CD4-positive, alpha-beta T cell (primary cell): ENCODE data around the gene MPP3. TPM values are rescaled to one million over a fixed set of nuclear protein-coding genes. Genes with fewer than 3 reads are reported as not detected.

Experiments
- ATAC-seq: fragments of 200-7000 bp; cut with Tn5 transposase; one replicate; pipeline ENCODE4 v1.10.0; 2022; ENCODE audit warnings: mild to moderate bottlenecking; ENCODE audit not compliant: poor library complexity
- CTCF ChIA-PET: fragments of 350-600 bp; sonication (Branson Sonifier 250); formaldehyde crosslinking; loops from one replicate; lab custom pipeline; 2021; ENCODE audit warnings: antibody characterized with exemption, inconsistent platforms; lab: Charles Lee
- POLR2A ChIA-PET: fragments of 350-600 bp; sonication (Branson Sonifier 250); formaldehyde crosslinking; loops from one replicate; lab custom pipeline; 2021; ENCODE audit warnings: antibody characterized with exemption, inconsistent platforms; lab: Charles Lee
- DNase-seq, 14 experiments: peaks; one replicate each; pipeline ENCODE4 v3.0.0-alpha.2; 2013 to 2020; ENCODE audit warnings: mixed read lengths in 2 of 14
- H3K27ac ChIP-seq, 2 donors: one replicate each; pipeline versions ENCODE4 v1.5.1 to v1.7.0; 2013; ENCODE audit warnings: low read length in 2 of 2, low read depth in 1 of 2, mild to moderate bottlenecking in 1 of 2
- H3K27me3 ChIP-seq, 2 experiments: 1 replicate in 1 of 2; 2 replicates in 1 of 2; pipeline versions ENCODE4 v1.6.1 to v1.7.0; 2013; ENCODE audit warnings: low read length in 2 of 2, control low read depth in 1 of 2, mild to moderate bottlenecking in 1 of 2, moderate library complexity in 1 of 2; ENCODE audit not compliant: insufficient read depth in 2 of 2, control insufficient read depth in 1 of 2
- H3K36me3 ChIP-seq: one replicate; pipeline ENCODE4 v1.6.1; 2013; ENCODE audit warnings: low read length, control low read depth; ENCODE audit not compliant: insufficient read depth
- H3K4me1 ChIP-seq: one replicate; pipeline ENCODE4 v1.6.1; 2013; ENCODE audit warnings: low read length, control low read depth; ENCODE audit not compliant: insufficient read depth
- H3K4me3 ChIP-seq: one replicate; pipeline ENCODE4 v1.5.1; 2013; ENCODE audit warnings: mild to moderate bottlenecking, low read length, moderate library complexity
- H3K9me3 ChIP-seq, 2 experiments: 1 replicate in 1 of 2; 2 replicates in 1 of 2; pipeline versions ENCODE4 v1.6.1 to v1.7.0; 2013; ENCODE audit warnings: low read length in 2 of 2, mild to moderate bottlenecking in 2 of 2, control low read depth in 1 of 2, moderate library complexity in 1 of 2; ENCODE audit not compliant: control insufficient read depth in 1 of 2, insufficient read depth in 1 of 2
- H3K27ac Mint-ChIP-seq: one replicate; pipeline ENCODE4 v1.8.0; 2020; ENCODE audit warnings: mixed read lengths
- H3K27me3 Mint-ChIP-seq: one replicate; pipeline ENCODE4 v1.8.0; 2021; ENCODE audit warnings: mixed read lengths
- H3K36me3 Mint-ChIP-seq: one replicate; pipeline ENCODE4 v1.8.0; 2021; ENCODE audit warnings: low read depth, mixed read lengths
- H3K4me1 Mint-ChIP-seq: one replicate; pipeline ENCODE4 v1.8.0; 2021; ENCODE audit warnings: low read depth, mixed read lengths
- H3K4me3 Mint-ChIP-seq: one replicate; pipeline ENCODE4 v1.8.0; 2020; ENCODE audit warnings: mild to moderate bottlenecking, mixed read lengths
- H3K9me3 Mint-ChIP-seq: one replicate; pipeline ENCODE4 v1.8.0; 2020; ENCODE audit warnings: mixed read lengths
- CTCF ChIP-seq: fragments of 200-600 bp; IDR thresholded peaks from one replicate; pipeline ENCODE4 v1.8.0; 2022; ENCODE audit warnings: antibody characterized with exemption, mild to moderate bottlenecking
- intact Hi-C, 2 experiments: fragments of 100-400 bp; cut with DNase I in 1 of 2; cut with micrococcal nuclease in 1 of 2; formaldehyde crosslinking; loops; one replicate each; pipeline versions ENCODE4 v1.15.1 to v1.9.0; 2023 to 2025; cut with DNase I, micrococcal nuclease
- total RNA-seq, 174 experiments: library from RNA in 2 of 174; stranded (reverse) in 2 of 174; gene quantifications; one replicate each; pipeline ENCODE4 v1.2.3 and lab custom pipeline; 2021 to 2026

MPP3 gene
- total RNA-seq, 2 experiments from 2014 or later: 0.14 TPM; not detected in 1

GRCh38 chr17:43770957-43771356 is 62.0 kb downstream of the MPP3 start:
- ChIA-PET CTCF (no interaction called here), POLR2A (no interaction called here)
- no peaks in the 10 kb centered on the region for H3K9me3 Mint-ChIP-seq
- H3K36me3 Mint-ChIP-seq: peaks cover 41% of the 10 kb centered on the region
- H3K27ac Mint-ChIP-seq: no peak overlapping the region
- Histone ChIP-seq H3K4me3 (no peak overlapping the region), H3K27me3 (no peaks in the 10 kb centered on the region), H3K36me3 (peaks cover 14% of the 10 kb centered on the region), H3K27ac (no peak overlapping the region), H3K4me1 (no peaks in the 10 kb centered on the region), H3K9me3 (no peaks in the 10 kb centered on the region)
- no peak overlapping the region for H3K4me3 Mint-ChIP-seq
- no peaks in the 10 kb centered on the region for H3K27me3 Mint-ChIP-seq
- intact Hi-C loops: loop anchor here in 1 of 2 experiments (10.0 kb wide), 2 partner anchors 376 to 734 kb away; partner anchors contain the start of genes ARL4D and GPATCH8
- DNase-seq: no peak
- ATAC-seq: no peak
- no peaks in the 10 kb centered on the region for H3K4me1 Mint-ChIP-seq
- no peak for TF ChIP-seq CTCF

- CTCF ChIA-PET: no interaction called here
- ATAC-seq (no peak), DNase-seq (no peak)
- Histone ChIP-seq H3K27ac (no peak overlapping the region), H3K36me3 (peaks cover 14% of the 10 kb centered on the region), H3K9me3 (no peaks in the 10 kb centered on the region), H3K4me3 (no peak overlapping the region), H3K27me3 (no peaks in the 10 kb centered on the region), H3K4me1 (no peaks in the 10 kb centered on the region)
- intact Hi-C loops: loop anchor here in 1 of 2 experiments (10.0 kb wide), 2 partner anchors 375 to 735 kb away; partner anchors contain the start of genes ARL4D and GPATCH8
- Mint-ChIP-seq H3K4me3 (no peak overlapping the region), H3K9me3 (no peaks in the 10 kb centered on the region), H3K36me3 (peaks cover 41% of the 10 kb centered on the region), H3K27ac (no peak overlapping the region), H3K27me3 (no peaks in the 10 kb centered on the region), H3K4me1 (no peaks in the 10 kb centered on the region)
- no peak for TF ChIP-seq CTCF
- POLR2A ChIA-PET: no interaction called here
Observed at GRCh38 chr17:43769859-43770258, 63.1 kb downstream of the MPP3 start.

DNA sequence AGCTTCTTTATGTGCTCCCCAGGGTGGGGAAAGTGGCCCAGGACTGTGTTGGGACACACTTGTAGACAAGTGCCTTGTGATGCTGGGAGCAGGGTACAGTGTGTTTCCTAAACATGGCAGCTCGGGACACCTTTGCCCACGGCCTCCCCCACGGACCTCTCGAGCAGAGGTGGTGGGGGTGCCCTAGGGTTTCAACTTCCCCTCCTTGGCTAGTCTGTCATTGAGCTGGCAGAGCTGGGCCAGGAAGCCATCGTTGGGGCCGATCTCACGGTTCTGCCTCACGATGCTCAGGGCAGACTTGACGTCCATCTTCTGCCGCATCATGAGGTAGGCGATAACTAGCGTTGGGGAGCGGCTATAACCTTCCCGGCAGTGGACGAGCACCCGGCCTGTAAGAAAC is 63.5 kb downstream of the MPP3 start:
- ChIA-PET CTCF (no interaction called here), POLR2A (no interaction called here)
- H3K36me3 ChIP-seq: peaks cover 14% of the 10 kb centered on the region
- H3K4me3 Mint-ChIP-seq: no peak overlapping the region
- DNase-seq: no peak
- H3K27me3 Mint-ChIP-seq: no peaks in the 10 kb centered on the region
- H3K9me3 Mint-ChIP-seq: no peaks in the 10 kb centered on the region
- H3K4me1 ChIP-seq: no peaks in the 10 kb centered on the region
- H3K4me3 ChIP-seq: no peak overlapping the region
- ATAC-seq: no peak
- H3K4me1 Mint-ChIP-seq: no peaks in the 10 kb centered on the region
- no peak overlapping the region for H3K27ac Mint-ChIP-seq
- no peak for TF ChIP-seq CTCF
- H3K36me3 Mint-ChIP-seq: peaks cover 41% of the 10 kb centered on the region
- H3K9me3 ChIP-seq: no peaks in the 10 kb centered on the region
- intact Hi-C loops: no loop called here
- H3K27me3 ChIP-seq: no peaks in the 10 kb centered on the region
- H3K27ac ChIP-seq: no peak overlapping the region
